GM13977 (cell line): ENCODE measurements around the gene DAAM1.

Experiments
- DNase-seq: peaks from one replicate; pipeline ENCODE4 v3.0.0; 2012; ENCODE audit warnings: low spot score
- CTCF ChIP-seq: IDR thresholded peaks from 2 replicates; pipeline ENCODE4 v1.5.1; 2012; ENCODE audit warnings: mild to moderate bottlenecking, control low read depth; ENCODE audit not compliant: insufficient read depth; ENCODE audit errors: extremely low read depth, missing control alignments
- in situ Hi-C: fragments of 300-500 bp; cut with MboI; formaldehyde crosslinking; loops from one replicate; pipeline ENCODE4 v1.12.0; 2022; ENCODE audit warnings: low sequenced_read_pairs, low pct_unique_long_range_greater_than_20kb, mixed read lengths, inconsistent platforms; ENCODE audit not compliant: unreplicated experiment

Gene DAAM1

DNA sequence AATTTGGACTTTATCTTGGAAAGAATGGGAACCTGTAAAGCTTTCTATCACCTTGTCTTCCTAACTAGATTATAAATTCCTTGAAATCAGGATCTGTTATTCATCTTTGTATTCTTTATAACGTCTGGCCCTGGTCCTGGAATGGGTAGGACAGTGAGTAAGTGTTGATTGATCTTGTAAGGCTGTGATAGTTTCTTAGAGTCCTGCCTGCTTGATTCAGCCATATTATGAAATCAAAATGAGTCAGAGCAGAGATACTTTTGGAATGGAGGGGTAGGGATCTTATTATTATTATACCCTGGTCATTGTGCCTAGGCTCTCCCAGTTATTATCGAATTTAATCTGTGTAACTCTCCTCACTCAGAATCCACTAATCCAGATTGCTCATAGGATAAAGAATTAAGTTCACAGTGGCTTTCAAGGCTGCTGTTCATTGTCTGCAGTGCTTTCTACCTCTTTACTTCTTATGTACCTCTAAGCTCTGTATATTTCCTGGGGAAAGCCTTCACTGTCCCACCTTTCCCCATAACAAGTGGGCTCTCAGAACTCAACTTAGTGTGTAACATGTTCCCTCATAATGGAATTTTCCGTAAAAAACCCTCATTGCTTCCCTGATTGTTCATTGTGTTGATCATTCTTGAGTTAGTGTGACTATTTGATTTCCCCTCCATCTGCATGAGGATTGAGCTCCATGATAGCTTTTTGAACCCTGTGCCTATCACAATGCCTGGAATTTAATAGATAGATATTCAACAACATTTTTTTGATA lies 93.3 kb downstream of the DAAM1 start:
- in situ Hi-C loops = no loop called here
- TF ChIP-seq CTCF = no peak
- no peak for DNase-seq

- no peak for TF ChIP-seq CTCF
- in situ Hi-C loops = no loop called here
- DNase-seq = no peak
Measured at GRCh38 chr14:59282378-59282765, 93.9 kb downstream of the DAAM1 start.

DNA sequence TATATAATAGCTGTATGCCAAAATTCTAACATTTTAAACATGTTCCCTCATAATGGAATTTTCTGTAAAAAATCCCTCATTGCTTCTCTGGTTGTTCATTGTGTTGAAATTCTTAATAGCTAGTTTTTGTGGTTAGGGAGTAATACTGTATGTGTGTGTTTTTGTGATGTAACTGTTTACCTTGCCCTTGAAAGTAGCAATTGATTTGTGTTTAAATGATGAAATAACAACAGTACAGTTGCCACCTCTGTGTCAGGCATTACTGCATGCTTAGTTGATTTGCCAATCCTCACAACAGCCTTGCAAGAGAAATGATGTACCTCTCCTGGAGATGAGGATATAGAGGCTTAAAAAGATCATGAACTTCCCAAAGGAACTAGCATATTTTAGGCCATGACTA lies 94.9 kb downstream of the DAAM1 start:
- in situ Hi-C loops = no loop called here
- DNase-seq = no peak
- TF ChIP-seq CTCF = no peak

DNA sequence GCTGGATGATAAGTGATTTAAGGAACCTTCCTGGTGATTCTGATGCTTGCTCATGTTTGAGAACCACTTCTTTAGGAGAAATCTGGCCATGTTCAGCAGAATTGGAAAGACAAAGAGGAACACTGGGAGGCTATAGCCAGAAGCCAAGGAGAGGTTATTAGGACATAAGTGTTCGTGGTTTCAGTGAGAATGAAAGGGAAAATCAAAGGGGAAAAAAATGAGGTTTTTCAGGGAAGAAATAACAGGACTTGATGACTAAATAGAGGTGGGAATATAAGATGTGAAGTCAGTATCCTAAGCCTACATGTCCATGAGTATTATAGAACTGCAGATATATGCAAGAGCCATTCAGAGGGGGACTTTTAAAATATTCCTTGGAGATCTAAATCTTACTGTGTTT lies 95.6 kb downstream of the DAAM1 start:
- no peak for TF ChIP-seq CTCF
- DNase-seq = no peak
- in situ Hi-C loops = no loop called here

DNA sequence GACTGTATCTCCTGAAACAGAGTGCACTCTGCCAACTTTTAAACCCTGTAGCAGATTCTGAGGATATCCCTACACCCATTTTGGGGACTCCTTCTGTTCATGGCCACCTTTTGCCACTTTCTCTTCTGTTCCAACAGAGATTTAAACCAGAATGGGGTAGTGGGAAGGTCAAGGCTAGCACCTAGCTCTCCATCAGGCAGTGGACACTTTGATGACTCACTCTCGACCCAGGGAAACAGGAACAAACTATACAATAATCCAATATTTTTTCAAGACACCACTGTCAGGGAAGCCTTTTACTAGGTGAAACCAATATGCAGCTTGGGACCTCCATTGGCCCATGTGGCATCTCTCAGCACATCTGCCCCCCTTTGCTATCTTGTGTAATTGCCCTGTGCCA lies 103.6 kb downstream of the DAAM1 start:
- in situ Hi-C loops = no loop called here
- TF ChIP-seq CTCF = no peak
- DNase-seq = no peak

- no peak for DNase-seq
- in situ Hi-C loops = no loop called here
- no peak for TF ChIP-seq CTCF
Measured at GRCh38 chr14:59292921-59293534, 104.6 kb downstream of the DAAM1 start.
